Stimulated activated naive CD8-positive, alpha-beta T cell treated with anti-CD3 and anti-CD28 coated beads, Interleukin-15, Interleukin-2, amounts not matched to agents 100 U/mL and 50 U/mL, for 24 hours (primary cell): Measurements from ENCODE around the gene KRT35.
"Not testable (repeated sequence)": the region's sequence is repeated elsewhere in the genome, so short reads cannot be mapped to it uniquely, and the experiment has no call there.

Source experiments
- ATAC-seq: fragments of 150-1000 bp; cut with Tn5 transposase; one replicate; pipeline ENCODE4 v1.10.0; 2021
- DNase-seq: peaks from one replicate; pipeline ENCODE4 v3.0.0; 2021

The KRT35 gene

GRCh38 chr17:41453066-41453465, 27.9 kb downstream of the KRT35 start:
- no peak for DNase-seq
- no peak for ATAC-seq

- DNase-seq (no peak), ATAC-seq (no peak)
These were observed 28.7 kb downstream of the KRT35 start for GRCh38 chr17:41452281-41452680.

- no peak for DNase-seq
These were observed 29.7 kb downstream of the KRT35 start for GRCh38 chr17:41451154-41451728.

GRCh38 chr17:41449008-41449407, 31.9 kb downstream of the KRT35 start:
- no peak for DNase-seq
- no peak for ATAC-seq

More at GRCh38 chr17:41451154-41451728, 29.7 kb downstream of the KRT35 start:
- no peak for ATAC-seq

GRCh38 chr17:41448506-41448905, 32.4 kb downstream of the KRT35 start:
- no peak for DNase-seq
- no peak for ATAC-seq

GRCh38 chr17:41446806-41447205, 34.1 kb downstream of the KRT35 start:
- no peak for DNase-seq

GRCh38 chr17:41444640-41445039, 36.3 kb downstream of the KRT35 start:
- DNase-seq (no peak), ATAC-seq (no peak)

More at GRCh38 chr17:41446806-41447205, 34.1 kb downstream of the KRT35 start:
- no peak for ATAC-seq

GRCh38 chr17:41444186-41444585, 36.8 kb downstream of the KRT35 start:
- no peak for DNase-seq
- no peak for ATAC-seq

GRCh38 chr17:41442739-41443138, 38.2 kb downstream of the KRT35 start:
- ATAC-seq (no peak), DNase-seq (no peak)

- ATAC-seq (no peak), DNase-seq (no peak)
These were observed 40.4 kb downstream of the KRT35 start, which contains the start of gene KRT38 for GRCh38 chr17:41440531-41441033. KRT38 (minus strand) TSS chr17:41440983; CDS start chr17:41440921, 62 bp downstream.

- no peak for ATAC-seq
- DNase-seq: no peak
These were observed 41.6 kb downstream of the KRT35 start for GRCh38 chr17:41439375-41439774.

GRCh38 chr17:41437769-41438168, 43.2 kb downstream of the KRT35 start:
- DNase-seq: no peak
- no peak for ATAC-seq

GRCh38 chr17:41437254-41437653, 43.7 kb downstream of the KRT35 start:
- no peak for DNase-seq
- no peak for ATAC-seq

- DNase-seq: no peak
- no peak for ATAC-seq
These were observed 46.5 kb downstream of the KRT35 start for GRCh38 chr17:41434415-41434814.

- ATAC-seq (no peak), DNase-seq (no peak)
These were observed 46.9 kb downstream of the KRT35 start for GRCh38 chr17:41434005-41434404.

GRCh38 chr17:41433586-41433985, 47.4 kb downstream of the KRT35 start:
- DNase-seq (no peak), ATAC-seq (no peak)

GRCh38 chr17:41430376-41430775, 50.6 kb downstream of the KRT35 start:
- not testable (repeated sequence) for ATAC-seq

GRCh38 chr17:41429667-41430066, 51.3 kb downstream of the KRT35 start:
- ATAC-seq (no peak), DNase-seq (no peak)

More at GRCh38 chr17:41430376-41430775, 50.6 kb downstream of the KRT35 start:
- DNase-seq: not testable (repeated sequence)

GRCh38 chr17:41428591-41429291, 52.2 kb downstream of the KRT35 start:
- ATAC-seq (no peak), DNase-seq (no peak)
